K562 (cell line): ENCODE measurements around the gene MYL6B. TPM values are rescaled to one million over a fixed set of nuclear protein-coding genes. Genes with fewer than 3 reads are reported as not detected.
A peak's percentile ranks its signal among the peaks of the same experiment; 100 is the strongest.

Experiments
- ARID4B ChIP-seq: sonication (generic); formaldehyde crosslinking; IDR thresholded peaks from 2 replicates; pipeline ENCODE4 v1.8.0; 2022; ENCODE audit warnings: mild to moderate bottlenecking, missing genetic modification reagents
- CBX3 ChIP-seq, 2 experiments: IDR thresholded peaks; 1 replicate in 1 of 2; 2 replicates in 1 of 2; pipeline ENCODE4 v1.6.1; 2012; ENCODE audit warnings: inconsistent platforms in 2 of 2, low read length in 2 of 2, borderline replicate concordance in 1 of 2, control low read depth in 1 of 2
- CHAMP1 ChIP-seq: fragments of 450-650 bp; IDR thresholded peaks from 2 replicates; pipeline ENCODE4 v1.6.1; 2016; ENCODE audit warnings: mild to moderate bottlenecking
- FOXA3 ChIP-seq, 2 experiments: fragments of 450-650 bp in 1 of 2; sonication (generic) in 1 of 2; formaldehyde crosslinking; IDR thresholded peaks in 1 of 2; conservative IDR thresholded peaks in 1 of 2; 2 replicates each; pipeline versions ENCODE4 v1.4.0 to v1.8.0; 2020 to 2022; ENCODE audit warnings: mild to moderate bottlenecking in 2 of 2, missing genetic modification reagents in 1 of 2
- HNRNPLL ChIP-seq: fragments of 200-400 bp; formaldehyde crosslinking; IDR thresholded peaks from 2 replicates; pipeline ENCODE4 v1.6.1; 2017; ENCODE audit warnings: low read length, low read depth, mild to moderate bottlenecking; ENCODE audit not compliant: poor library complexity, severe bottlenecking
- MLX ChIP-seq, 2 experiments: fragments of 450-650 bp in 1 of 2; sonication (generic) in 1 of 2; formaldehyde crosslinking; conservative IDR thresholded peaks; 2 replicates each; pipeline versions ENCODE4 v1.4.0 to v1.8.1; 2020 to 2022; ENCODE audit warnings: mild to moderate bottlenecking in 1 of 2, missing genetic modification reagents in 1 of 2
- MYNN ChIP-seq, 2 experiments: sonication (generic); formaldehyde crosslinking in 1 of 2; IDR thresholded peaks; 2 replicates each; pipeline versions ENCODE4 v1.5.0 to v1.6.1; 2016 to 2020; ENCODE audit warnings: antibody characterized with exemption in 1 of 2, missing genetic modification reagents in 1 of 2
- RREB1 ChIP-seq: fragments of 250-450 bp; sonication (Bioruptor Pico); IDR thresholded peaks from 2 replicates; pipeline ENCODE4 v1.4.0; 2020
- ZBTB7A ChIP-seq: IDR thresholded peaks from 2 replicates; pipeline ENCODE4 v1.6.1; 2011; ENCODE audit warnings: low read depth, mild to moderate bottlenecking, low read length, moderate library complexity, borderline replicate concordance; ENCODE audit not compliant: control insufficient read depth
- ZNF282 ChIP-seq: sonication (generic); formaldehyde crosslinking; IDR thresholded peaks from 2 replicates; pipeline ENCODE4 v1.8.1; 2023; ENCODE audit warnings: missing genetic modification reagents
- polyA plus RNA-seq, 8 experiments: library from polyadenylated mRNA; depleted of rRNA in 4 of 8; stranded (reverse) in 5 of 8; unstranded in 3 of 8; fragments of >200 nt; fragmentation: Nextera tagmentation in 2 of 8; fragmentation: Illumina TruSeq in 1 of 8; extraction: Ambion mirVana in 2 of 8; extraction: Trizol in 1 of 8; gene quantifications; 2 replicates each; pipeline versions ENCODE4 v1.2.1 to v1.2.3, GENCODE V29; 2011 to 2014; ENCODE audit warnings: inconsistent platforms in 1 of 8, missing spikeins in 1 of 8
- total RNA-seq, 7 experiments: library from RNA; depleted of rRNA in 6 of 7; stranded (reverse); fragments of >200 nt in 6 of 7; fragmentation: Illumina TruSeq in 2 of 7; extraction: Trizol in 2 of 7; gene quantifications; 2 replicates each; pipeline versions ENCODE4 v1.2.1 to v1.2.3, GENCODE V29; 2011 to 2021; ENCODE audit warnings: low replicate concordance in 1 of 7

Gene MYL6B
- total and polyA plus RNA-seq, 9 of the 15 experiments (the other 6 are each of a cell fraction or from before 2014, with no cell fraction given) = 42.8 to 77.3 (median 68.6) TPM

- no peak for TF ChIP-seq RREB1 (CRISPR knock-in tag)
- peak in 1 of 2 experiments; percentile 45; a peak in 1 of 4 replicates for TF ChIP-seq FOXA3 (CRISPR knock-in tag; conservative IDR thresholded peaks at IDR 0.05 in 1 of 2, IDR thresholded peaks at IDR 0.05 in 1 of 2)
- TF ChIP-seq CBX3 (IDR thresholded peaks at IDR 0.05; ENCODE audit: borderline replicate concordance in 1 of 2, low read length in 2 of 2) = peak in 1 of 2 experiments; percentile 45; a peak in 1 of 3 replicates
- TF ChIP-seq CHAMP1 = peak; percentile 89
- peak; percentile 62; the same call in 1 of the 2 replicates for TF ChIP-seq ZBTB7A
- peak; percentile 25 for TF ChIP-seq HNRNPLL
- TF ChIP-seq MLX (CRISPR knock-in tag; conservative IDR thresholded peaks at IDR 0.05) = 0 out of 4 replicates have a peak, but pooled peaks of 1 of the 2 experiments have one; percentile 40
- TF ChIP-seq ARID4B = peak; percentile 36; the same call in 1 of the 2 replicates
- peak; percentile 36; the same call in 1 of the 2 replicates for TF ChIP-seq ZNF282 (CRISPR knock-in tag)
- TF ChIP-seq MYNN (IDR thresholded peaks at IDR 0.05) = 0 out of 2 replicates have a peak, but pooled peaks have one; percentile 62
- no peak for TF ChIP-seq MYNN (CRISPR knock-in tag; IDR thresholded peaks at IDR 0.05)
Observed at GRCh38 chr12:56116267-56117081, 35.9 kb upstream of the MYL6B start, which contains the start of gene RPL41 (continued).
